ENCODE data around the gene SHISA6.

- TF ChIP-seq CTCF (IDR thresholded peaks at IDR 0.05) (no peak), POLR2A (IDR thresholded peaks at IDR 0.05) (no peak), EP300 (IDR thresholded peaks at IDR 0.05) (no peak)
Measured at GRCh38 chr17:11276486-11276885, 35.5 kb downstream of the SHISA6 start.
